HG03196 (cell line): ENCODE measurements around the gene ITGA5.

Source experiments
- ATAC-seq: cut with Tn5 transposase; IDR thresholded peaks from one replicate; pipeline ENCODE4 v1.9.1; 2021; ENCODE audit not compliant: unreplicated experiment

Gene ITGA5

DNA sequence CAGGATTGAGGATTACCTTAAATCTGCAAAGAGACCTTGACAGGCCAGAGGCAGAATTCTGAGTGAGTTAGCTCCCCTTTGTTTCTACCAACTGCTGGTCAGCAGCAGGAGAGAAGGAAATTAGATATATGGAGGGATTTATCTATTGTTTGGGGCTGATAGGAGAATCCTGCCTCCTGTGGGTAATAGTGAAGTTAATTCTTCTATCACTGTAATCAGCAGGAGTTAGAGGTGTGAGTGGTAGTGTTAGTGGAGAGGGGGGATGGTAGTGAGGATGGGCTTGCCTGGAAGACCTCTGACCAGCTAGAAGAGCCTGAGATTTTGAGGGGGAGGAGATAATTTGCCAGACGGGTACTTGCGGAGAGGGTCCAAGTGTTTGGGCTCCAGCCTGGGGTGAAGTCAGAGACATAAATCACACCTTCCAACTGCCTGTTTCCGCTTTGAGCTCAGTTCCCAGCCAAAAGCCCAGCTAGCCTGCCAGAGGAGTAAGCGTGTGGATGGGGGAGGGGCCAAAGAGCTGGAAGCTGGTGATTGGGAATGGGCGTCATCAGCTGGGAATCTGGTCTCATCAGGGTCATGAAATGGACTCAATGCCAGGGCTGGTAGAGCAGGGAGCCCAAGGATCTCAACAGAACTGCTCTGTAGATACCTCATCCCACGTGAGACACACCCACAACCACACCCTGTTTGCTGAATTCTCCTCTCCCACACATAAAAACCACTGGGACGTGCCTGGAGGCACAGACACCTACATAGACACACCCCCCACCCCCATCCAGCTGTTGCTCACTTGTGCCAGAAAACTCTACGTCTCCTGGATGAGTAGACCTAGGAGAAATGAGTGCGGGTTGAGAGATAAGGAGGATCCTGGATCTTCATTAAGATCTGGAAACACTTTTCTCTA is 13.1 kb upstream of the ITGA5 start:
- no peak for ATAC-seq

DNA sequence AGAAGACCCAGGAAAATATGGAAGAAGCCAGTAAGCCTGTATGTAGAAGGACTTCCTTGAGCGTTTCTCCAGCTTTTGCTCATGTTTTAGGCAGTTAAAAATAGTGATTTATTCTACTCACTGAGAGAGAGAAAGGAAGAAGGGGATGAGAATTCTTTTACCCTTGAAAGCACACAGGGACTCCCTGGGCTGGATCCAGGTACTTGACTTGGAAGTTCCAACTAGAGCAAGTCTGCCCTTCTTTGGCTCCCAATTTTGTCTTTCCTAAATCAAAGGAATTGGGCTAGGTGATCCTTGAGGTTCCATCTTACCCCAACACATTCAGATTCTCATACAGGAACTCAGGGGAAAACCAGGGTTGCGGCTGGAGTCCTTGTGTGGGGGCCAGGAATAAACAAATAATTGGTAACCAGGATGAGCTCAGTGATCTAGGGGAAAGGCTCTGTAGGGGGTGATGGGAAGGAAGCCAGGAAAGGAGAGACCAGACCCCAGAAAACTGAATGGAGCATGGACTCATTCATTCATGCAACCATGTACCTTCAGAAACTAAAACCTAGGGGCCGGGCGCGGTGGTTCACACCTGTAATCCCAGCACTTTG is 11.5 kb upstream of the ITGA5 start:
- no peak for ATAC-seq

DNA sequence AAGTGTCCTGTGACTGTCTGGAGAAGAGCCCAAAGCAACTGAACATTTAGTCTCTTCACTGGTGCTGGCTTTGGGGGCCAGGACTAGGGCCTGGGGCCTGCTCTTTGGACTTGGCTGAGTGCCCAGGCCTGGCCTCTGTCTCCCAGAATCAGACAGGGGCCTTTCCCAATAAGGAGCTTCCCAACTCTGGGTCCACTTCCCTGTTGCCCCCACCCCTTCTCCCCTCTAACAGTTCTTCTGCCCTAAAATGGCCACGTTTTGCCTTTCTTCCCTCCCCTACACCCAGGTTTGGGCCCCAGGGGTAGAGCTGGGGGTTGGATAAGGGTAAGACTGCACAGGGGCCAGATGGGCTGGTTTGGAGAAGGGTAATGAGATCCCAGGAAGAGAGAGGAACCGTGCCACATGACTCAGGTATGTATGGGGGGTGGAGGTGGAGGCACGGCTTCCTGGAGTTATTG is 10.0 kb upstream of the ITGA5 start:
- ATAC-seq, result no peak

DNA sequence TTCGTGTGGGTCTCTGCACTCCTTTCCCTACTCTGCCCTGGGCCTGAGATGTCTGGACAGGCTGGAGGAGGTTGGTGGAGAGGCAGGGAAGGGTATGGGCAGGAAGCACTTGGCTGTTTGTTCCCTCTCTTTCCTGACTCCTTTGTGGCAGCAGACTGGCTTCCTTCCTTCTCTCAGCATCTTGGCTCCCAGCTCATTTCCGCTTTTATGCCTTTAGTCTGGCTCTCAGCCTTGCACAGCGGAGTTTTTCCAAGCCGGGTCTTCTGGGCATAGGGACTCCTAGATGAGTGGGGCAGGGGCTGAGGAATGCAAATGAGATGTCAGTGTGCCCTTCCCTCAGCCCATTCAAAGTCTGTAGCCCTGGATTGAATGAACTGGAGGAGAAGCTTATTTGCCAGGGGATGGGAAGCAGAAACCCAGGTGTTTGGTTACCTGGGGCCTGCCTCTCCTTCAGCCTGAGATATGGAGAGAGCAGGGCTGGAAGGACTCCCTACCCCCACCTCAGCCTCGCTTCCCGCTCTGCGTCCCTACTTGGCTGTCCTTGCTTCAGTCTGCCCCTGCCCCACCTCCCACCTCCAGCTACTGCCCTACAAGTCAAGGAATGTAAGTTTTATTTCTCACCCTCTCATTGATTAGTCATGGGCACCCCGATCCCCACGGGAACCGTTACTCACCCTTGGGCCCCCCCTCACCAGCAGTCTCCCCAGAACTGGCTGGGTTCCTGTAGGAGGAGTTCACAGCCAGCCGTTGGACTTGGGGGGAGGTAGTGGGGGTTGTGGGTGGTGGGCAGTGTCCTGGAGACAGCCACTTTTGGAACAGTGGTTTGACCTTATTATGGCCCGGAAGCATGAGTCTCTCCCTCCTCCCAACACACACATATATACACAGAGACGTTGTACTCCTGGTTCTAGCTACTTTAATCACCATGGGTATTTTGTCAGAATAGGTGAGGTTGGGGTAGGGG is 9.3 kb upstream of the ITGA5 start:
- no peak for ATAC-seq

DNA sequence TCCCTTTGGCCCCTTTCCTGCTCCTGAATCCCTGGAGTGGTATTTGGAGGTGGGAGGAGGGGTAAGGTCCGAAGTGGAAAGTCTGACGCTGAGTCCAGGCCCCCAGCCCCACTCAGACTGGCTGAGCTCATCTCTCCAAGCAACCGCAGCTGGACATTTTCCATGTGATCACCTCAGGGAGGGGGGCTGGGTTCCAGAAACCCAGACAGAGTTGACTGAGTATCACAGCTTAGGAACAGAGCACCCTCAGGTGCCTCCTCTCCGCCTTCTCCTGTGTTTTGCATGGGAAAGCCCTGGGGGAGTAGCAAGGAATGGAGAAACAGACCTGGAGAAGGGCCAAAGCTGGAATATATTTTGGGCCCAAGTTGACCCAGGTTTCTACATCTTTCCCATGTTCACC is 8.0 kb upstream of the ITGA5 start:
- ATAC-seq, result no peak

DNA sequence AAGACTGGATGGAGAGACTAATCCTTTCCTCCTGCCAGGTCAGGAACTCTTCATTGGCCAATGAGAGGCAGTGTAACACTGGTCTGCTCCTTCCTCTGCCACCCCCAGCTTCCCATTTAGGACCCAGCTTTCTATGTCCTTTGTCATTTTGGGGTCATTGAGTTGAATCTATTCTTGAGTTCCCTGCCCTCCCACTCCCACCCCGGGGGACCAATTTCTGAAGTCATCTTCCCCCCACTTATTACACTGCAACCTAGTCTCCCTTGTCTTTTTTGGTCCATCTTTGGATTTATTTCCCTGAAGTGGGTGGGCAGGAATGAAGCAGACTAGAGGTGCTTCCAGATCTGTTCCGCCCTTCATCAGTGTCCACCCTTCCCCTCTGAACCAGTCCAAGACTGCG is 7.6 kb upstream of the ITGA5 start:
- ATAC-seq, result no peak

DNA sequence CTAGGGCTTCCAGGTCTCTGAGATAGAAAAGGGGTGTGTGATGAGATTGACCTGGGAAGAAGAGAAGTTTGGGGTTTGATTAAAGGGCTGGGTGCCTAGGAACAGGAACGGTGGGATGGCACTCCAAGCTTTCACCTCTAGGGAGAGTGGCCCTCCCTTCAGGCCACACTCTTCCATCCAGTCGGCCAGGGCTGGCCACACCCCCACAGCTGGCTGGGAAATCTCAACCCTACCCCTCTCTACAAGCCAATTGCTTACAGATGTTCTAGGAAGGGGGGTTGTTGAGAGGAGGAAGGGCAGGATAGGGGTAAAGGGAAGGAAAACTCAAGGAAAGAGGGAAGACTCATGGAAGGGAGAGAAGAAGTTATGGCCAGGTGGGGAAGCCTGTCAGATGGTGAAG is 6.6 kb upstream of the ITGA5 start:
- no peak for ATAC-seq

DNA sequence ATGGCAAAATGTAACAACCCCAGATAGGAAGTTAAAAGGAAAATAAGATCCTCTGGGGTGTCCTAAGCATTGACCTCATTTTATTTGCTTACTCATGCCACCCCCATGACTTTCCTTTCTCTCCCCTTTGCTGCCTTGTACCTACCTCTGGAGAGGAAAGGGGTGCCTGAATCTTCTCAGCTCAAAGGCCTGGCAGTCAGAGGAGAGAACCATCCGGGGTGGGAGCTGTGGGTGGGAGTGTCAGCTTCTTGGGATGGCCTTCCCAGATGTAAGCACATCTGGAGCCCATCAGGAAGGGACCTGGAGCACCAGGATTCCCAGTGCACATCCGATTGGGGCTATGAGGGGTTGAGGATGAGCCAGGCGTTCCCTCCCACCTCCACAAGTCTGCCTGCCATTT is 5.2 kb upstream of the ITGA5 start:
- no peak for ATAC-seq

DNA sequence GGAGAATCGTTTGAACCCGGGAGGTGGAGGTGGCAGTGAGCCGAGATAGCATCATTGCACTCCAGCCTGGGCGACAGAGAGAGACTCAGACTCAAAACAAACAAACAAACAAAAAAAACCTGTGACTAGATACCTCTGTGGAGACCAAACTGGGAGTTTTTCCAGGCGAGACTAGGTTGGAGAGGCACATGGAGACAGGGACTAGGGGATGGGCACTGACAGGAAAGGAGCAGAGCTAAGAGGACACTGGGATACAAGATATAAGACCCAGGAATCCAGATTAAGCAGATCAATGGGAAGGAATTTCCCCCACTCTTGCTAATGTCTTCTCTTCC is 4.7 kb upstream of the ITGA5 start:
- ATAC-seq, result no peak

DNA sequence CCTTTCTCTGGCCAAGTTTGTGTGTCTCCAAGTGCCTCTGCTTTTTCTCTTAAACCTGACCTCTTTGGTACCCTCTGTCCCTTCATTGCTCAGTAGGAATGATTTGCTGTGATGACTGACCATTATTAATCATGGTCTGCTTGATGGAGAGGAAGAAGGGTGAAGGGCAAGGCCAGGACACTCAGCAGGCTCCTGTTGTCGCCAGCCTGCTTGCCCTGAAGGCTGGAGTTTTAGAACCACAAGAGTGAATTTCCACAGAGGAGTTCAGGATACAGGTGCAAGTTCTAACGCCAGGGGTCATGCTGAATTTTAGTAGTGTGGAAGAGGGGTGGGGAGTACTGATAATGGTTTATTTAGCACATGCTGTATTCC is 2.8 kb upstream of the ITGA5 start:
- ATAC-seq, result no peak

DNA sequence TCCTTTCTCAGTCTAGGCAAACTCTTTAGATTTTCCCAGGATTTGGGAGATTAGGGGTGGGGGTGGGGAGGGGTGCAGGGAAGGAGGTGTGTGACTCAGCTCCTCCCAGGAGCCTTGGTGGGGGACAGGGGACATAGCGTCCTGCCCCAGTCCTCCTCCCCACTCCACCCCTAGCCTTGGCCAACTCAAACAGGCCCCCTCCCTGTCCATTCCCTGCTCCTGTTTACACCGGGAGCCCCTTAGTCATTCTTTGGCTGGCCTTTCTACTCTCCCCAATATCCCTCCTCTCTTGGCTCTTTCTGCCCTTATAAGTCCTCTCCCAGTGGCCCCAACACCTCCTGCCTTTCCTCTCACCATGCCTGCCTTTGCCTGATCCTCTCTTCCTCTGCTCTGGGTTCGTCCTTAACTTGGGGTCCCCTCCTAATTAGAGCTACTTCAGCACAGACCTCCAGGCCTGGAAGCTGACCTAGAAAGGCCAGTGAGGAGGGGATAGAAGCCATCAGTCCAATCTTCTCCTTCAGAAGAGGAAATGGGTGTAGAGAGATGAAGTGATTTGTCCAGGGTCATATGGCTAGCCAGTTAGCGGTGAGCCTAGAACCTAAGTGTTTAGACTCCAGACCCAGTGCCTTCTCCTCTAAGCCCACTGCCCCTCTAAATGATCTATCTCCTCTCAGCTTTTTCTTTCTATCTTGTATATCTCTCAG is 2.3 kb upstream of the ITGA5 start:
- no peak for ATAC-seq

DNA sequence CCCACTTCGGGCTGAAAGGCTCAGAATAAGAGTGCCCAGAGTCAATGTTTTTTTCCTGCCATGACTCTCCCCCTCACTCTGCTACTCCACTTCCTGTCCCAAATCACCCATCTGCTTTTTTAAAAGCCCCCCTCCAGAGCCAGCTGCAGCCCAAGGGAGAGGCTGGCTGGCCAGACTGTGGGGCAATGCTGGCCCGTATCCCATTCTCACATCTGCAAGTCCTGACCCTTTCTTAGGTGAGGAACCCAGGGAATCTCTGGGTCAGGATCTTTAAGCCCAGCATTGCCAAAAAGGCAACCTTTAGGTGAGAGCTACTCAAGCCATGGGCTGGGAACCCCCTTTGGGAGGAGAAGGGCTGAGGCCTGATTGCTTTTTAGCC is 1.7 kb upstream of the ITGA5 start:
- no peak for ATAC-seq

DNA sequence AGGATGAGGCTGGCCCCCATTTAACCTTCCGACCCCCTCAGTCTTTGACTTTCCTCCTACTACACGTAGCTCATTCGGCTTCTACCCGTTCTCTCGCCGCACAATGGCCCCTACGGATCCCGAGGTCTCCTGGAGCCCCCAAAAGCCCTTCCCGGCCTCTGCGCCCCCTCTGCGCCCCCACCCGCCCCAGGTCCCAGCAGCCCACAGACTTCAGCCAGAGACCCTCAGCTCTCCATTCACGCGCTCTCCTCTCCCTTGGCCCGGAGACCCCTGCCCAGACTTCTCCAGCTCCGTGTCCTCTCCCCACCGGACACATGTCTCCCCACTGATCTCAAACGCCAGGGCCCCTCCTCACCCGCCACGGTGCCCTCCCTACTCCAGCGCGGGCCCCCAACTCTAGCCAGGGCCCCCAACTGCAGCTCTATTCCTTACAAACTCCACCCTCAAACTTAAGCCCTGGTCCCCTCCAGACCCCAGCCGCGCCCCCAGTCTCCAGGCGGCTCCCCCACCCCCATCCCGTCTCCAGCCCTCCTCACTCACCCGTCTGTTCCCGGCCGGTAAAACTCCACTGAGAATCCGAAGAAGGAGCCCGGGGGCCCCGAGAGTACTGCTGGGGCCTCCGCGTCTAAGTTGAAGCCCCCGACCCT is 502 bp downstream of the ITGA5 start:
- ATAC-seq, result no peak

DNA sequence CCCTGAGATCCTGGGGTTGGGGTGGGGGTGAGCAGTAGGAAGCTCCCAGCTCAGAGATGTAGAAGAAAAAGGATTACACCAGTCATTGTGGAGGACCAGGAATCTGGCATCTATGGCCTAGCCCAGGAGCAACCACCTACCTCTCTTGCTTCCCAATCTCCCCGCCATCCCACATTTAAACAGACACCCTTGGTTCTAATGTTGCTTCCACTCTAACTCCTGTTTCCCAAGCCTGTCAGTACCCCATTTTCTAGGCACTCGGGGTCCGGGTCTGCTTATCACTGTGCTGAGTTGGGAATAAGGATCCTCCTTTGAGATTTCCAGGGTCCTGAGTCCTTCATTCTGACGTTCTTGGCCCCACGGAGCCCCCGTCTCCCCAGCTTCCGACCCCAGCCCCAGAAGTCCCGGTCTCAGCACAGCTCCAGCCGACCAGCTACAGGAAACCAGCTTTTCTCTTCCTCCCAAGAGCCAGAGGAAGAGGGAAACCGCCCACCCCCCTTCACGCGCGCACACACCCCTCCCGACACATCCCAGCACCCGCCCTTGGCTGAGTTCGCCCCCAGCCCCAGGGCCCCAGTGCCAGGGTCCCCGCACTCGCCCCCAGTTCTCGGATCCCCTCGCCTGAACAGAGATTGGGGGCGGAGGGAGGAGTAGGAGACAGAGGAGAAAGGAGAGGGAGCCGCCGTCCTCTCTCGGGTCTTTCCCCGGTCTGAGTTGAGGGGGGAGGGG is 1.2 kb downstream of the ITGA5 start:
- no peak for ATAC-seq

DNA sequence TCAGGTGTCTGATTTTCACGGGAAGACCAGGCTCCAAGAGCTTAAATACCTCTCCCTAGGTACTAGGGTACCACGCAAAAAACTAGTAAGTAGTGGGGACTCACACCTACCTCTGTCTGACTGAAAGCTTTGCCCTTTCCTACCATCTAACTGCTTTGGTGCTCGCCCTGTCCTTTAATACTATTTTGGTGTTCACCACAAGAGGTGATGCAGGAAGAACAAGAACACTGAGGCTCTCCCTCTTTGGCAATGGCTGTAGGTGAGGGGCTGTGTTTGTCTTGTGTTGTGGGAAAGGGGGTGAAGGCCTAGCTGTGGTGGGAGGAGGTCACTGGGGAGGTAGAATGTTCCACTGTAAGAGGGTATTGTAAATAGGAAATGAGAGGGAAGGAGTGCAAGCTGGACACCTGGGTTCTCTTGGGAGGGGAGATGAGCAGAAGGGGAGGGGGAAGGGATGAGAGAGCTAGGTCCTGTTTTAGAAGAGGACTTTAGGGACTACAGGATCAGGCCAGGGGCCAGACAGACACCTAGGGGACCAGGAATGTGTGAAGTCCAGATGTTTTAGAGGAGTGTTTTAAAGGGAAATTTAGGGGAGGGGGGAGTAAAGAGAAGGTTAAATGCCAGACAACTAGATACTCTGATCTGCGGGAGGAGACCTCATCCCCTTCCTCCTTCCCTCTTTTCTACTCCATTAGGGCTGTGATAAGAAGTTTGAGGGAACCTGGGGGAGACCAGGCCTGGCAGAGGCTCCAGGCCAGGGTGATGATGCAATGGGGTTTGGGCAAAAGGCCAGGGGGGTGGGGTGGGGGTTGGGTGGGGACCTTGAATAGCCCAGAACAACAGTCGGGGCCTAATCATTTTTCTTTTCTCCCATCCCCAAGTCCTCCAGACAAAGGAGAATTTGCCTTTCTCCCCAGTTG is 2.1 kb downstream of the ITGA5 start:
- ATAC-seq, result no peak

DNA sequence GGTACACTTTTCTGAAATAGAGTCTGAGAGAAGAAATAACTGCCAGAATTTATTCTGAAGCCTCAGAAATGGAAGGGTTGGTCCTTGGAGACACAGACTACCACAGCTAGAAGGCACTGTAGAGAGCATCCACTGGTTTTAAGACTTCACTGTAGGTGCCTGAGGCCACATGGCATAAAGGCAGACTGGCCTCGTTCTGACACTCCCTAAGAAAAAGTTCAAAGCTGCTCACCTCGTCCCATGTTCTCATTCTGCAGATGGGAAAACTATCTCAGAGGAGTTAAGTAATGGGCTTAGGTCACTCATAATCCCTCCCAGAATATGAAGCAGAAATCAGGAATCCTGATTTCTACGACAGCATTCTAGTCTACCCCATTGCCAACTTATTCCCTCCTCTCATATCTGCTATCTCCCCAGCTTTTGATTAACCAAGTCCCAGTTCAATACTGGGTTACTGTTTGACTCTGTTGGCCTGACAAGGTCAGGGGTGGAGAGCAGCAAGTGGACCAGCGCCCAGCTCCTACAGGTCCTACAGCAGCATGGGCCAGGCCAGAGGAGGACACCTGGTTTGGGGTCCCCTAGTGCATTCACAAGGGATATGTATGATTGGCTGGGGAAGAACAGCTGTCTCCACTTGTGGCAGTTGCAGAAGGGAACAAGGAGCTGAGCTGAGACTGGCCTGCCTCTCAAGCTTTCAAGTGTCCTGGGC is 3.7 kb downstream of the ITGA5 start:
- no peak for ATAC-seq

DNA sequence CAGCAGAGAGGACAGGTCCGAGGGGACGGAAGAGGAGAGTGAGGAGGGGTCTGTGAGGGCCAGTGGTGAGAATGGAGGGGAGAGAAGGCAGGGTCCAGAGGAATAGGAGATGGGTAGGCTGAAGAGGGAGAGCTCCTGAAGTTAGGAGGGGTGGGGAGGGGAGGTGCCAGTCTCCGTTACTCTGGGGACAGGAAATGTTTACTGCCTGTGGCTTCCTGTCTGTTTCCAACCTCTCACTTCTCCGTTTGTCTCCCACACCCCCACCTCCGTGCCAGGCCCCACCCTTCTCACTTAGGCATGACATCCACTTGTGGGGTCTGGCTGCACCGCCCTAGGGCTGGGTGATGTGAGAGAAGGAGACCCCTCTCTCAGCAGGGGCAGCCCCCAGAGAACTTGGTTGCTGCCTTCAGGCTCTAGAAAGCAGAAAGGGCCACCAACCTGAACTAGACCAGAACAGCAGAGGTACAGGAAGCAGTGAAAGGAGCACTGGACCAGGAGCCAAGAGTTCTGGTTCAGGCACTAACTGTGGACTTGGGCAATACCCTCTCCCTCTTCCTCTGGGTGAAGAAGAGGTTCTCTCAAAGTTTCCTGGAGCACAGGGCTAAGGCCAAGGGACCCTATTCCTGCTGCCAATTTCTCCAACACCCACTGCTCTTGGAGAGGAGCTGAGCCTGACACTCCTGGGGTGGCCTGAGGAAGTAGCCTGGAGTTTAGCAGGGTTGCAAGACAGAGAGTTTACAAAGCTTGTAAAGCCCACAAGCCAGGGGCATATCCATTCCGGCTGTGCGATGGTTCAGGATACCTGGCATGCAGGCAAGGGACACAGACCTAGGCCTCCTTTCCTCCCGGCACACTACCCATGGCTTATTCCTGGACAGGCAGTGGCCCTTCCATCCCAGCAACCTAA is 5.5 kb downstream of the ITGA5 start:
- no peak for ATAC-seq
